ENCODE data around the gene PMEPA1.

Gene PMEPA1

GRCh38 chr20:57605878-57606277 is 103.9 kb downstream of the PMEPA1 start:
- no peak for DNase-seq (ENCODE audit: low read depth)

- DNase-seq (ENCODE audit: low read depth): no peak
These were observed 104.8 kb downstream of the PMEPA1 start for GRCh38 chr20:57605045-57605444.

GRCh38 chr20:57603120-57603519 is 106.7 kb downstream of the PMEPA1 start:
- no peak for DNase-seq (ENCODE audit: low read depth)

GRCh38 chr20:57601737-57602136 is 108.1 kb downstream of the PMEPA1 start:
- DNase-seq (ENCODE audit: low read depth): no peak

- no peak for DNase-seq (ENCODE audit: low read depth)
These were observed 108.6 kb downstream of the PMEPA1 start for GRCh38 chr20:57601211-57601570.

GRCh38 chr20:57600320-57601210 is 109.2 kb downstream of the PMEPA1 start:
- no peak for DNase-seq (ENCODE audit: low read depth)

GRCh38 chr20:57598491-57598890 is 111.3 kb downstream of the PMEPA1 start:
- no peak for DNase-seq (ENCODE audit: low read depth)
